Right lobe of liver (tissue), 4 donors: ENCODE data around the gene PLA2G4F.

ENCODE experiments used
- POLR2A ChIP-seq: fragments of 450-650 bp; IDR thresholded peaks from one replicate; pipeline ENCODE4 v1.6.1; 2017; ENCODE audit warnings: antibody characterized with exemption, mild to moderate bottlenecking
- TF ChIP-seq, protein P1 (sequence below), 4 donors: fragments of 200-600 bp in 3 of 4; fragments of 450-650 bp in 1 of 4; IDR thresholded peaks; one replicate each; pipeline versions ENCODE4 v1.5.1 to v1.8.0; 2016 to 2022; ENCODE audit warnings: antibody characterized with exemption in 4 of 4, mild to moderate bottlenecking in 2 of 4
- donor health status: DM: no; HTN: no; CAD: no.
- donor health status: DM: no; HTN: no; CAD: no.
- donor health status: DM: no; HTN: yes; CAD: no.

GRCh38 chr15:42143356-42143755, 13.1 kb downstream of the PLA2G4F start:
- TF ChIP-seq, protein P1, sequence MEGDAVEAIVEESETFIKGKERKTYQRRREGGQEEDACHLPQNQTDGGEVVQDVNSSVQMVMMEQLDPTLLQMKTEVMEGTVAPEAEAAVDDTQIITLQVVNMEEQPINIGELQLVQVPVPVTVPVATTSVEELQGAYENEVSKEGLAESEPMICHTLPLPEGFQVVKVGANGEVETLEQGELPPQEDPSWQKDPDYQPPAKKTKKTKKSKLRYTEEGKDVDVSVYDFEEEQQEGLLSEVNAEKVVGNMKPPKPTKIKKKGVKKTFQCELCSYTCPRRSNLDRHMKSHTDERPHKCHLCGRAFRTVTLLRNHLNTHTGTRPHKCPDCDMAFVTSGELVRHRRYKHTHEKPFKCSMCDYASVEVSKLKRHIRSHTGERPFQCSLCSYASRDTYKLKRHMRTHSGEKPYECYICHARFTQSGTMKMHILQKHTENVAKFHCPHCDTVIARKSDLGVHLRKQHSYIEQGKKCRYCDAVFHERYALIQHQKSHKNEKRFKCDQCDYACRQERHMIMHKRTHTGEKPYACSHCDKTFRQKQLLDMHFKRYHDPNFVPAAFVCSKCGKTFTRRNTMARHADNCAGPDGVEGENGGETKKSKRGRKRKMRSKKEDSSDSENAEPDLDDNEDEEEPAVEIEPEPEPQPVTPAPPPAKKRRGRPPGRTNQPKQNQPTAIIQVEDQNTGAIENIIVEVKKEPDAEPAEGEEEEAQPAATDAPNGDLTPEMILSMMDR (IDR thresholded peaks at IDR 0.05) = no peak
- no peak for TF ChIP-seq POLR2A
